ENCODE measurements around the gene RIMS3. TPM values are rescaled to one million over a fixed set of nuclear protein-coding genes. Genes with fewer than 3 reads are reported as not detected.

RIMS3 gene
- total RNA-seq, 1 donor from 2014 or later, result 4.2 TPM

GRCh38 chr1:40657046-40657445 is 8.4 kb downstream of the RIMS3 start:
- TF ChIP-seq CTCF (conservative IDR thresholded peaks at IDR 0.05; ENCODE audit: low read depth, low read length), result no peak

GRCh38 chr1:40653851-40654537 is 11.5 kb downstream of the RIMS3 start:
- H3K4me3 ChIP-seq (ENCODE audit: low read depth, low read length), result no peak overlapping the region
- DNase-seq (ENCODE audit: low read depth), result no peak
- TF ChIP-seq CTCF (conservative IDR thresholded peaks at IDR 0.05; ENCODE audit: low read depth, low read length), result no peak

More at GRCh38 chr1:40657046-40657445, 8.4 kb downstream of the RIMS3 start:
- no peak overlapping the region for H3K4me3 ChIP-seq (ENCODE audit: low read depth, low read length)
- DNase-seq (ENCODE audit: low read depth), result no peak

- TF ChIP-seq CTCF (conservative IDR thresholded peaks at IDR 0.05; ENCODE audit: low read depth, low read length), result no peak
- no peak overlapping the region for H3K4me3 ChIP-seq (ENCODE audit: low read depth, low read length)
- no peak for DNase-seq (ENCODE audit: low read depth)
Observed at GRCh38 chr1:40652979-40653378, 12.5 kb downstream of the RIMS3 start.

- no peak for DNase-seq (ENCODE audit: low read depth)
- H3K4me3 ChIP-seq (ENCODE audit: low read depth, low read length), result no peak overlapping the region
- TF ChIP-seq CTCF (conservative IDR thresholded peaks at IDR 0.05; ENCODE audit: low read depth, low read length), result no peak
Observed at GRCh38 chr1:40652468-40652867, 13.0 kb downstream of the RIMS3 start.

- no peak overlapping the region for H3K4me3 ChIP-seq (ENCODE audit: low read depth, low read length)
- no peak for TF ChIP-seq CTCF (conservative IDR thresholded peaks at IDR 0.05; ENCODE audit: low read depth, low read length)
- DNase-seq (ENCODE audit: low read depth), result no peak
Observed at GRCh38 chr1:40651138-40651857, 14.2 kb downstream of the RIMS3 start.

- no peak overlapping the region for H3K4me3 ChIP-seq (ENCODE audit: low read depth, low read length)
- DNase-seq (ENCODE audit: low read depth), result no peak
- peak; percentile 47 for TF ChIP-seq CTCF (conservative IDR thresholded peaks at IDR 0.05; ENCODE audit: low read depth, low read length)
Observed at GRCh38 chr1:40650075-40650474, 15.4 kb downstream of the RIMS3 start.

- no peak overlapping the region for H3K4me3 ChIP-seq (ENCODE audit: low read depth, low read length)
- no peak for TF ChIP-seq CTCF (conservative IDR thresholded peaks at IDR 0.05; ENCODE audit: low read depth, low read length)
- no peak for DNase-seq (ENCODE audit: low read depth)
Observed at GRCh38 chr1:40649592-40649930, 15.9 kb downstream of the RIMS3 start.
